GM12878 (cell line): ENCODE measurements around the gene DENND1A. TPM values are rescaled to one million over a fixed set of nuclear protein-coding genes. Genes with fewer than 3 reads are reported as not detected.

ENCODE experiments used
- ATAC-seq: fragments of 200-7000 bp; cut with Tn5 transposase; 3 replicates; pipeline ENCODE4 v1.9.1; 2020; ENCODE audit warnings: mild to moderate bottlenecking, moderate library complexity
- BruUV-seq: library from RNA; stranded (reverse); fragments of 400-500 nt; replicated peaks from 2 replicates; lab custom pipeline; 2021; lab: Mats Ljungman, UMichigan
- CTCF ChIA-PET: fragments of 300-600 bp; sonication (Branson Sonifier 250); formaldehyde crosslinking; extraction: SDS; loops from one replicate; lab custom pipeline; 2021; ENCODE audit warnings: inconsistent platforms; lab: Yijun Ruan, JAX
- POLR2A ChIA-PET: fragments of 350-600 bp; formaldehyde crosslinking; extraction: SDS; loops from one replicate; lab custom pipeline; 2021; ENCODE audit warnings: inconsistent platforms; lab: Charles Lee
- RAD21 ChIA-PET: fragments of 300-600 bp; sonication (Branson Sonifier 250); formaldehyde crosslinking; loops from one replicate; lab custom pipeline; 2023; ENCODE audit warnings: antibody characterized with exemption; ENCODE audit not compliant: unreplicated experiment; lab: Charles Lee
- SMC1A ChIA-PET: fragments of 300-600 bp; sonication (Branson Sonifier 250); formaldehyde crosslinking; loops from one replicate; lab custom pipeline; 2023; ENCODE audit not compliant: unreplicated experiment, uncharacterized antibody; lab: Charles Lee
- DNase-seq: peaks from one replicate; pipeline ENCODE4 v3.0.0-alpha.2; 2011; ENCODE audit warnings: low read depth, low spot score
- FAIRE-seq: peaks from 3 replicates; lab custom pipeline; 2011; peaks lifted over from hg19 to GRCh38; lab: Jason Lieb, UNC
- H2AFZ ChIP-seq: 2 replicates; pipeline ENCODE4 v1.6.0; 2011; ENCODE audit warnings: low read depth, low read length, control low read depth; ENCODE audit not compliant: control insufficient read depth
- H3K27ac ChIP-seq: 2 replicates; pipeline ENCODE4 v1.5.1; 2011; ENCODE audit warnings: control low read depth; ENCODE audit not compliant: control insufficient read depth, insufficient read depth
- H3K27me3 ChIP-seq, 2 experiments: replicated peaks in 1 of 2; 2 replicates each; pipeline versions ENCODE4 v1.6.0 to v1.6.1; 2011; ENCODE audit warnings: low read length in 1 of 2; ENCODE audit not compliant: control insufficient read depth in 2 of 2, insufficient read depth in 2 of 2
- H3K36me3 ChIP-seq, 2 experiments: 2 replicates each; pipeline ENCODE4 v1.5.1; 2011; ENCODE audit warnings: low read length in 1 of 2; ENCODE audit not compliant: control insufficient read depth in 2 of 2, insufficient read depth in 2 of 2
- H3K4me1 ChIP-seq: 2 replicates; pipeline ENCODE4 v1.6.1; 2011; ENCODE audit warnings: mild to moderate bottlenecking, low read length, moderate library complexity, mixed read lengths; ENCODE audit not compliant: control insufficient read depth, insufficient read depth
- H3K4me2 ChIP-seq: 2 replicates; pipeline ENCODE4 v1.6.0; 2011; ENCODE audit warnings: control low read depth; ENCODE audit not compliant: control insufficient read depth, insufficient read depth
- H3K4me3 ChIP-seq: fragments of 200-600 bp; sonication (generic); 2 replicates; pipeline ENCODE4 v1.5.1; 2016
- H3K79me2 ChIP-seq: 2 replicates; pipeline ENCODE4 v1.6.0; 2011; ENCODE audit warnings: low read length; ENCODE audit not compliant: control insufficient read depth, insufficient read depth
- H3K9ac ChIP-seq: 2 replicates; pipeline ENCODE4 v1.8.0; 2011; ENCODE audit warnings: low read length, control low read depth, mixed read lengths; ENCODE audit not compliant: control insufficient read depth, insufficient read depth
- H3K9me3 ChIP-seq: replicated peaks from 3 replicates; pipeline ENCODE4 v1.5.1; 2011; ENCODE audit warnings: mild to moderate bottlenecking, low read length; ENCODE audit not compliant: control insufficient read depth, insufficient read depth
- H4K20me1 ChIP-seq: 2 replicates; pipeline ENCODE4 v1.6.0; 2011; ENCODE audit not compliant: control insufficient read depth, insufficient read depth
- EGR1 ChIP-seq, 2 experiments: IDR thresholded peaks; 1 replicate in 1 of 2; 2 replicates in 1 of 2; pipeline ENCODE4 v1.6.1; 2011 to 2012; ENCODE audit warnings: low read depth in 2 of 2, low read length in 2 of 2, borderline replicate concordance in 1 of 2, mild to moderate bottlenecking in 1 of 2, moderate library complexity in 1 of 2
- EZH2 ChIP-seq: IDR thresholded peaks from 2 replicates; pipeline ENCODE4 v1.6.1; 2012; ENCODE audit warnings: low read depth, mild to moderate bottlenecking, control low read depth, inconsistent platforms, low read length, borderline replicate concordance; ENCODE audit not compliant: control insufficient read depth
- GATAD2B ChIP-seq: fragments of 450-650 bp; conservative IDR thresholded peaks from 2 replicates; pipeline ENCODE4 v1.6.1; 2017; ENCODE audit warnings: low read depth, mild to moderate bottlenecking, moderate library complexity
- HDAC2 ChIP-seq: fragments of 200-600 bp; sonication (generic); IDR thresholded peaks from 2 replicates; pipeline ENCODE4 v1.6.1; 2017
- JUNB ChIP-seq: IDR thresholded peaks from 2 replicates; pipeline ENCODE4 v1.6.1; 2016; ENCODE audit warnings: antibody characterized with exemption, mild to moderate bottlenecking
- MYB ChIP-seq: fragments of 150-350 bp; IDR thresholded peaks from 2 replicates; pipeline ENCODE4 v1.6.1; 2014; ENCODE audit warnings: mild to moderate bottlenecking, low read depth, low read length, borderline replicate concordance
- NFYA ChIP-seq: IDR thresholded peaks from 2 replicates; pipeline ENCODE4 v1.6.1; 2011; ENCODE audit warnings: low read depth, mild to moderate bottlenecking, low read length, improper control_type of control experiment, borderline replicate concordance
- PAX8 ChIP-seq: fragments of 450-650 bp; IDR thresholded peaks from 2 replicates; pipeline ENCODE4 v1.6.1; 2017; ENCODE audit warnings: mild to moderate bottlenecking, moderate library complexity
- SMC3 ChIP-seq: IDR thresholded peaks from 2 replicates; pipeline ENCODE4 v1.6.1; 2011; ENCODE audit warnings: low read length, improper control_type of control experiment, borderline replicate concordance
- SREBF2 ChIP-seq: IDR thresholded peaks from 2 replicates; pipeline ENCODE4 v1.6.1; 2012; ENCODE audit warnings: mild to moderate bottlenecking, low read length
- STAT3 ChIP-seq: IDR thresholded peaks from 2 replicates; pipeline ENCODE4 v1.6.1; 2011; ENCODE audit warnings: low read depth, low read length, improper control_type of control experiment
- YBX1 ChIP-seq: fragments of 450-650 bp; IDR thresholded peaks from 2 replicates; pipeline ENCODE4 v1.6.1; 2016; ENCODE audit warnings: antibody characterized with exemption
- ZSCAN29 ChIP-seq: fragments of 450-650 bp; IDR thresholded peaks from 2 replicates; pipeline ENCODE4 v1.6.1; 2017; ENCODE audit warnings: mild to moderate bottlenecking, moderate library complexity
- WGBS: methylation state at CpG from one replicate; pipeline ENCODE4 v1.1.6; 2016; ENCODE audit warnings: low lambda C conversion rate; ENCODE audit not compliant: insufficient replicate concordance, insufficient coverage; ENCODE audit errors: missing lambda C conversion rate; 5-methylcytosine and 5-hydroxymethylcytosine counted together
- in situ Hi-C: fragments of 300-500 bp; cut with MboI; formaldehyde crosslinking; loops from 9 replicates; pipeline ENCODE4 v1.14.3; 2018; ENCODE audit warnings: mixed read lengths
- intact Hi-C: fragments of 100-400 bp; cut with micrococcal nuclease; formaldehyde crosslinking; loops from one replicate; pipeline ENCODE4 v1.14.2; 2022; ENCODE audit not compliant: unreplicated experiment
- polyA plus RNA-seq, 11 experiments: library from polyadenylated mRNA; depleted of rRNA in 4 of 11; unstranded in 6 of 11; stranded (reverse) in 5 of 11; fragments of >200 nt; fragmentation: Nextera tagmentation in 4 of 11; fragmentation: Illumina TruSeq in 1 of 11; extraction: Ambion mirVana in 4 of 11; extraction: Trizol in 1 of 11; gene quantifications; 1 replicate in 1 of 11; 2 replicates in 10 of 11; pipeline versions ENCODE4 v1.2.1 to v1.2.3, GENCODE V29; 2011 to 2016; ENCODE audit warnings: inconsistent platforms in 2 of 11, missing spikeins in 2 of 11, low read depth in 1 of 11
- total RNA-seq, 4 experiments: library from RNA; depleted of rRNA in 3 of 4; stranded (reverse); fragments of >200 nt in 3 of 4; fragmentation: Illumina TruSeq in 1 of 4; extraction: Trizol in 1 of 4; gene quantifications; 2 replicates each; pipeline versions ENCODE4 v1.2.1 to v1.2.3, GENCODE V29; 2013 to 2021
- TF ChIP-seq, protein P1 (sequence below): fragments of 450-650 bp; IDR thresholded peaks from 2 replicates; pipeline ENCODE4 v1.6.1; 2016; ENCODE audit warnings: mild to moderate bottlenecking
- TF ChIP-seq, protein P2 (sequence below): fragments of 450-650 bp; IDR thresholded peaks from 2 replicates; pipeline ENCODE4 v1.6.1; 2017; ENCODE audit warnings: mild to moderate bottlenecking
- TF ChIP-seq, protein P3 (sequence below): fragments of 450-650 bp; formaldehyde crosslinking; IDR thresholded peaks from 2 replicates; pipeline ENCODE4 v1.5.0; 2022; ENCODE audit warnings: mild to moderate bottlenecking, missing genetic modification characterization

Gene DENND1A
- total and polyA plus RNA-seq, 10 of the 15 experiments (the other 5 are each of a cell fraction or from before 2014, with no cell fraction given) = 14.1 to 48.6 (median 35.2) TPM

DNA sequence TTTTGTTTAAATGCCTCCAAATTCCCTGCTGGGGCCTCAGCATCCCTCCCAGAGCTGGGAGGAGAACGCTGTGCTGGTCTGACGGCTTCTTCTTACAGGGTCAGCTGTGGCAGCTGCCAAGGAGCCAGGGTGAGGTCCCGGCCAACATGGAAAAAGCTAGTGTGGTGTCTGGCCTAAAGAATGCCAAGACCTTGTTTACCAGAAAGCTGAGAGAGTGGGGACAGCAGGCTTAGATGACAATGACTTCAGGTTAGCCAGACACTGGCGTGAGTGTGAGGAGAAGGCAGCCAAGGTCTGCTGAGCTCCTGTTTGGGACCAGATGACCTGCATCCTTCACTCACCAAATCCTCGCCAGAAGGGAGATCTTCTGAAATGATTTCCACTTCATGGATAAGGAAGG is 461.4 kb downstream of the DENND1A start:
- H3K79me2 ChIP-seq = no peaks in the 10 kb centered on the region
- no peak overlapping the region for H2AFZ ChIP-seq
- 87% methylated on average over 5 of the region's 5 CpGs for WGBS
- in situ Hi-C loops = no loop called here
- ChIA-PET RAD21 (no interaction called here), CTCF (no interaction called here), SMC1A (no interaction called here)
- H3K27me3 ChIP-seq = no peaks in the 10 kb centered on the region
- 0 out of 2 replicates have a peak, but pooled peaks cover 2% of the 10 kb centered on the region for H4K20me1 ChIP-seq
- intact Hi-C loops = no loop called here
- no peak for FAIRE-seq
- H3K9me3 ChIP-seq = no peaks in the 10 kb centered on the region
- BruUV-seq = no TSS peak
- TF ChIP-seq, protein P1, sequence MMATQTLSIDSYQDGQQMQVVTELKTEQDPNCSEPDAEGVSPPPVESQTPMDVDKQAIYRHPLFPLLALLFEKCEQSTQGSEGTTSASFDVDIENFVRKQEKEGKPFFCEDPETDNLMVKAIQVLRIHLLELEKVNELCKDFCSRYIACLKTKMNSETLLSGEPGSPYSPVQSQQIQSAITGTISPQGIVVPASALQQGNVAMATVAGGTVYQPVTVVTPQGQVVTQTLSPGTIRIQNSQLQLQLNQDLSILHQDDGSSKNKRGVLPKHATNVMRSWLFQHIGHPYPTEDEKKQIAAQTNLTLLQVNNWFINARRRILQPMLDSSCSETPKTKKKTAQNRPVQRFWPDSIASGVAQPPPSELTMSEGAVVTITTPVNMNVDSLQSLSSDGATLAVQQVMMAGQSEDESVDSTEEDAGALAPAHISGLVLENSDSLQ = no peak
- TF ChIP-seq SMC3 (no peak), PAX8 (no peak), MYB (no peak), STAT3 (no peak), JUNB (no peak), EZH2 (no peak), SREBF2 (no peak), HDAC2 (no peak), NFYA (no peak), ZSCAN29 (no peak), EGR1 (IDR thresholded peaks at IDR 0.05; ENCODE audit: borderline replicate concordance in 1 of 2, low read depth in 2 of 2, low read length in 2 of 2) (no peak), GATAD2B (no peak), YBX1 (no peak)
- TF ChIP-seq, protein P2, sequence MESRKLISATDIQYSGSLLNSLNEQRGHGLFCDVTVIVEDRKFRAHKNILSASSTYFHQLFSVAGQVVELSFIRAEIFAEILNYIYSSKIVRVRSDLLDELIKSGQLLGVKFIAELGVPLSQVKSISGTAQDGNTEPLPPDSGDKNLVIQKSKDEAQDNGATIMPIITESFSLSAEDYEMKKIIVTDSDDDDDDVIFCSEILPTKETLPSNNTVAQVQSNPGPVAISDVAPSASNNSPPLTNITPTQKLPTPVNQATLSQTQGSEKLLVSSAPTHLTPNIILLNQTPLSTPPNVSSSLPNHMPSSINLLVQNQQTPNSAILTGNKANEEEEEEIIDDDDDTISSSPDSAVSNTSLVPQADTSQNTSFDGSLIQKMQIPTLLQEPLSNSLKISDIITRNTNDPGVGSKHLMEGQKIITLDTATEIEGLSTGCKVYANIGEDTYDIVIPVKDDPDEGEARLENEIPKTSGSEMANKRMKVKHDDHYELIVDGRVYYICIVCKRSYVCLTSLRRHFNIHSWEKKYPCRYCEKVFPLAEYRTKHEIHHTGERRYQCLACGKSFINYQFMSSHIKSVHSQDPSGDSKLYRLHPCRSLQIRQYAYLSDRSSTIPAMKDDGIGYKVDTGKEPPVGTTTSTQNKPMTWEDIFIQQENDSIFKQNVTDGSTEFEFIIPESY = no peak
- TF ChIP-seq, protein P3, sequence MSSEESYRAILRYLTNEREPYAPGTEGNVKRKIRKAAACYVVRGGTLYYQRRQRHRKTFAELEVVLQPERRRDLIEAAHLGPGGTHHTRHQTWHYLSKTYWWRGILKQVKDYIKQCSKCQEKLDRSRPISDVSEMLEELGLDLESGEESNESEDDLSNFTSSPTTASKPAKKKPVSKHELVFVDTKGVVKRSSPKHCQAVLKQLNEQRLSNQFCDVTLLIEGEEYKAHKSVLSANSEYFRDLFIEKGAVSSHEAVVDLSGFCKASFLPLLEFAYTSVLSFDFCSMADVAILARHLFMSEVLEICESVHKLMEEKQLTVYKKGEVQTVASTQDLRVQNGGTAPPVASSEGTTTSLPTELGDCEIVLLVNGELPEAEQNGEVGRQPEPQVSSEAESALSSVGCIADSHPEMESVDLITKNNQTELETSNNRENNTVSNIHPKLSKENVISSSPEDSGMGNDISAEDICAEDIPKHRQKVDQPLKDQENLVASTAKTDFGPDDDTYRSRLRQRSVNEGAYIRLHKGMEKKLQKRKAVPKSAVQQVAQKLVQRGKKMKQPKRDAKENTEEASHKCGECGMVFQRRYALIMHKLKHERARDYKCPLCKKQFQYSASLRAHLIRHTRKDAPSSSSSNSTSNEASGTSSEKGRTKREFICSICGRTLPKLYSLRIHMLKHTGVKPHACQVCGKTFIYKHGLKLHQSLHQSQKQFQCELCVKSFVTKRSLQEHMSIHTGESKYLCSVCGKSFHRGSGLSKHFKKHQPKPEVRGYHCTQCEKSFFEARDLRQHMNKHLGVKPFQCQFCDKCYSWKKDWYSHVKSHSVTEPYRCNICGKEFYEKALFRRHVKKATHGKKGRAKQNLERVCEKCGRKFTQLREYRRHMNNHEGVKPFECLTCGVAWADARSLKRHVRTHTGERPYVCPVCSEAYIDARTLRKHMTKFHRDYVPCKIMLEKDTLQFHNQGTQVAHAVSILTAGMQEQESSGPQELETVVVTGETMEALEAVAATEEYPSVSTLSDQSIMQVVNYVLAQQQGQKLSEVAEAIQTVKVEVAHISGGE (CRISPR knock-in tag) = no peak
- TF ChIP-seq, all 136 proteins: peak for 0
- ATAC-seq = no peak
- no peak overlapping the region for H3K27ac ChIP-seq
- no peaks in the 10 kb centered on the region; a peak in 1 of 4 replicates for H3K36me3 ChIP-seq
- DNase-seq = no peak
- H3K4me3 ChIP-seq = no peak overlapping the region
- POLR2A ChIA-PET = no interaction called here
- H3K4me1 ChIP-seq = no peaks in the 10 kb centered on the region
- no peak overlapping the region for H3K4me2 ChIP-seq
- no peak overlapping the region for H3K9ac ChIP-seq
